Sigmoid colon (tissue), 7 donors: Measurements from ENCODE around the gene TMEM63A. TPM values are rescaled to one million over a fixed set of nuclear protein-coding genes. Genes with fewer than 3 reads are reported as not detected.
A peak's percentile ranks its signal among the peaks of the same experiment; 100 is the strongest.
"Not testable (repeated sequence)": the region's sequence is repeated elsewhere in the genome, so short reads cannot be mapped to it uniquely, and the experiment has no call there.

Experiments used
- DNase-seq: peaks from one replicate; pipeline ENCODE4 v3.0.0-alpha.2; 2019
- H3K27ac ChIP-seq, 4 donors: fragments of 200-600 bp; sonication (generic); one replicate each; pipeline ENCODE4 v1.5.1; 2016 to 2019; ENCODE audit warnings: mild to moderate bottlenecking in 1 of 4
- H3K27me3 ChIP-seq, 3 donors: fragments of 200-600 bp; sonication (generic); one replicate each; pipeline ENCODE4 v1.5.1; 2019; ENCODE audit warnings: mild to moderate bottlenecking in 1 of 3
- H3K36me3 ChIP-seq, 4 donors: fragments of 200-600 bp; sonication (generic); one replicate each; pipeline ENCODE4 v1.5.1; 2016 to 2019
- H3K4me1 ChIP-seq, 4 donors: fragments of 200-600 bp; sonication (generic); one replicate each; pipeline ENCODE4 v1.5.1; 2017 to 2019
- H3K4me3 ChIP-seq, 4 donors: fragments of 200-600 bp; sonication (generic); one replicate each; pipeline ENCODE4 v1.5.1; 2017 to 2019; ENCODE audit warnings: mild to moderate bottlenecking in 2 of 4, moderate library complexity in 1 of 4
- H3K9me3 ChIP-seq, 4 donors: fragments of 200-600 bp in 3 of 4; sonication (generic) in 3 of 4; one replicate each; pipeline versions ENCODE4 v1.5.1 to v1.6.1; 2013 to 2019
- CTCF ChIP-seq, 4 experiments: fragments of 450-650 bp in 3 of 4; fragments of 200-600 bp in 1 of 4; IDR thresholded peaks; one replicate each; pipeline ENCODE4 v1.5.1; 2016 to 2019; ENCODE audit warnings: antibody characterized with exemption in 4 of 4, mild to moderate bottlenecking in 3 of 4, moderate library complexity in 2 of 4
- EP300 ChIP-seq, 4 donors: sonication (generic); formaldehyde crosslinking; IDR thresholded peaks; one replicate each; pipeline ENCODE4 v1.6.1; 2017; ENCODE audit warnings: antibody characterized with exemption in 4 of 4
- POLR2A ChIP-seq, 2 donors: fragments of 450-650 bp; IDR thresholded peaks; one replicate each; pipeline ENCODE4 v1.6.1; 2016; ENCODE audit warnings: antibody characterized with exemption in 2 of 2, mild to moderate bottlenecking in 2 of 2, moderate library complexity in 2 of 2
- POLR2AphosphoS5 ChIP-seq, 4 donors: sonication (generic); formaldehyde crosslinking; IDR thresholded peaks; one replicate each; pipeline ENCODE4 v1.6.1; 2017; ENCODE audit warnings: antibody characterized with exemption in 4 of 4
- WGBS, 2 donors: extraction: QIAGEN DNeasy Blood & Tissue Kit; methylation state at CpG; one replicate each; pipeline ENCODE4 v1.1.7; 2013; 5-methylcytosine and 5-hydroxymethylcytosine counted together
- intact Hi-C: fragments of 100-400 bp; cut with DNase I; formaldehyde crosslinking; loops from one replicate; pipeline ENCODE4 v1.15.1; 2023
- polyA plus RNA-seq, 3 donors: library from polyadenylated mRNA; stranded (reverse); fragments of 200-250 nt; gene quantifications; one replicate each; pipeline ENCODE4 v1.2.3, GENCODE V29; 2013
- total RNA-seq, 4 donors: library from RNA; depleted of rRNA; stranded (reverse); fragments of >200 nt; gene quantifications; one replicate each; pipeline ENCODE4 v1.1.0, GENCODE V29; 2016
- donor health status: healthy with polysubstance abuse.
- donor health status: Bipolar disorder and iron deficiency.
- donor health status: healthy.

The TMEM63A gene
- total RNA-seq = 10 to 100 TPM; 25.3 to 94.4 (median 36.9) TPM
- 100 to 1,000 TPM in 1 of 3 donors, 1 to 10 TPM in 2; 3.0 to 103 (median 5.5) TPM for polyA plus RNA-seq

- TF ChIP-seq EP300 (IDR thresholded peaks at IDR 0.05) (no peak), POLR2AphosphoS5 (IDR thresholded peaks at IDR 0.05) (peak; percentile 83 to 94 (median 90)), POLR2A (IDR thresholded peaks at IDR 0.05) (peak; percentile 66 to 84), CTCF (IDR thresholded peaks at IDR 0.05) (peak in 1 of 4 experiments; percentile 49)
- intact Hi-C loops = loop anchor here (2.0 to 5.0 kb wide), 4 partner anchors 29 to 95 kb away; partner anchors contain the start of genes EPHX1 and PYCR2
- peak; percentile 98 for DNase-seq
- peaks cover 0 to 54% (median 49%) of the 10 kb centered on the region in 4 donors for H3K4me1 ChIP-seq
- H3K27me3 ChIP-seq = no peaks in the 10 kb centered on the region
- H3K9me3 ChIP-seq = no peaks in the 10 kb centered on the region
- 0% methylated on average over 64 of the region's 64 CpGs for WGBS, 2 donors
- peak within 1 kb of the TSS; percentile 88 to 91 (median 90) for H3K27ac ChIP-seq
- peaks cover 0 to 4% (median 0%) of the 10 kb centered on the region in 4 donors for H3K36me3 ChIP-seq
- peak within 1 kb of the TSS; percentile 91 to 98 (median 94) for H3K4me3 ChIP-seq
Measured at GRCh38 chr1:225881959-225882693, at the start of gene TMEM63A. TMEM63A (minus strand) TSS chr1:225882380; CDS start chr1:225877580, 4,800 bp downstream.

GRCh38 chr1:225931270-225932136, 49.3 kb upstream of the TMEM63A start:
- no peaks in the 10 kb centered on the region for H3K9me3 ChIP-seq
- intact Hi-C loops = no loop called here
- 88 to 89% methylated on average over 5 of the region's 5 CpGs for WGBS, 2 donors
- no peak for TF ChIP-seq POLR2A (IDR thresholded peaks at IDR 0.05)
- no peak for TF ChIP-seq POLR2AphosphoS5 (IDR thresholded peaks at IDR 0.05)
- TF ChIP-seq EP300 (IDR thresholded peaks at IDR 0.05) = no peak
- TF ChIP-seq CTCF (IDR thresholded peaks at IDR 0.05) = no peak
- H3K4me3 ChIP-seq = no peak overlapping the region
- no peak for DNase-seq
- no peaks in the 10 kb centered on the region for H3K27me3 ChIP-seq
- no peaks in the 10 kb centered on the region for H3K36me3 ChIP-seq
- no peak overlapping the region for H3K27ac ChIP-seq
- H3K4me1 ChIP-seq = no peaks in the 10 kb centered on the region

GRCh38 chr1:225930566-225930965, 48.4 kb upstream of the TMEM63A start:
- Histone ChIP-seq H3K27me3 (no peaks in the 10 kb centered on the region), H3K4me3 (no peak overlapping the region), H3K9me3 (no peaks in the 10 kb centered on the region), H3K4me1 (no peaks in the 10 kb centered on the region), H3K27ac (no peak overlapping the region), H3K36me3 (no peaks in the 10 kb centered on the region)
- WGBS, 2 donors = 92 to 96% methylated on average over 2 of the region's 2 CpGs
- no peak for TF ChIP-seq CTCF (IDR thresholded peaks at IDR 0.05)
- TF ChIP-seq POLR2A (IDR thresholded peaks at IDR 0.05) = no peak
- no peak for TF ChIP-seq EP300 (IDR thresholded peaks at IDR 0.05)
- no peak for TF ChIP-seq POLR2AphosphoS5 (IDR thresholded peaks at IDR 0.05)
- no peak for DNase-seq
- intact Hi-C loops = no loop called here

- H3K27me3 ChIP-seq, H3K9me3 ChIP-seq, H3K4me1 ChIP-seq, intact Hi-C loops, H3K36me3 ChIP-seq, H3K4me3 ChIP-seq, DNase-seq, H3K27ac ChIP-seq: not testable (repeated sequence)
- 87 to 94% methylated on average over 3 of the region's 3 CpGs for WGBS, 2 donors
Measured at GRCh38 chr1:225929462-225929861, 47.3 kb upstream of the TMEM63A start.
